Right cardiac atrium (tissue), 5 donors: ENCODE measurements around the gene WWOX. TPM values are rescaled to one million over a fixed set of nuclear protein-coding genes. Genes with fewer than 3 reads are reported as not detected.

Source experiments
- ATAC-seq, 2 donors: fragments of 200-7000 bp; cut with Tn5 transposase; one replicate each; pipeline versions ENCODE4 v1.8.0 to v1.9.1; 2020; ENCODE audit warnings: moderate library complexity in 2 of 2, mild to moderate bottlenecking in 1 of 2
- DNase-seq, 3 donors: peaks; one replicate each; pipeline ENCODE4 v3.0.0-alpha.2; 2020
- H3K27ac ChIP-seq: one replicate; pipeline ENCODE4 v1.5.1; 2013; ENCODE audit warnings: mild to moderate bottlenecking, low read length, control low read depth, moderate library complexity
- H3K27me3 ChIP-seq: one replicate; pipeline ENCODE4 v1.6.1; 2013; ENCODE audit not compliant: control insufficient read depth, insufficient read depth
- H3K4me1 ChIP-seq: one replicate; pipeline ENCODE4 v1.6.1; 2013; ENCODE audit warnings: low read length; ENCODE audit not compliant: control insufficient read depth, insufficient read depth
- H3K4me3 ChIP-seq: one replicate; pipeline ENCODE4 v1.5.1; 2013; ENCODE audit warnings: low read length, control low read depth
- H3K9me3 ChIP-seq: one replicate; pipeline ENCODE4 v1.6.1; 2013; ENCODE audit warnings: low read length; ENCODE audit not compliant: control insufficient read depth
- WGBS: extraction: QIAGEN DNeasy Blood & Tissue Kit; methylation state at CpG from one replicate; pipeline ENCODE4 v1.1.7; 2013; 5-methylcytosine and 5-hydroxymethylcytosine counted together
- intact Hi-C, 4 donors: fragments of 100-400 bp; cut with DNase I; formaldehyde crosslinking; loops; one replicate each; pipeline versions ENCODE4 v1.11.0 to v1.14.0; 2022 to 2023
- polyA plus RNA-seq: library from polyadenylated mRNA; stranded (reverse); fragments of 200-250 nt; gene quantifications from one replicate; pipeline ENCODE4 v1.2.3, GENCODE V29; 2013
- total RNA-seq, 4 donors: library from RNA; stranded (reverse); fragmentation: NEBNext Ultra II Directional; extraction: Animal tissue kit (Norgen Biotek cat#: 25700); gene quantifications; one replicate each; pipeline ENCODE4 v1.2.1, GENCODE V29; 2021
- donor health status: healthy with polysubstance abuse.
- donor health status: DM: no; HTN: yes; CAD: no.
- donor health status: DM: no; HTN: no; CAD: no.
- donor health status: DM: no; HTN: yes; CAD: no; lungs with severe emphysema.
- donor health status: DM: yes; HTN: yes; CAD: no.

Gene WWOX
- total and polyA plus RNA-seq, 5 donors, result 6.0 to 14.9 (median 13.1) TPM

DNA sequence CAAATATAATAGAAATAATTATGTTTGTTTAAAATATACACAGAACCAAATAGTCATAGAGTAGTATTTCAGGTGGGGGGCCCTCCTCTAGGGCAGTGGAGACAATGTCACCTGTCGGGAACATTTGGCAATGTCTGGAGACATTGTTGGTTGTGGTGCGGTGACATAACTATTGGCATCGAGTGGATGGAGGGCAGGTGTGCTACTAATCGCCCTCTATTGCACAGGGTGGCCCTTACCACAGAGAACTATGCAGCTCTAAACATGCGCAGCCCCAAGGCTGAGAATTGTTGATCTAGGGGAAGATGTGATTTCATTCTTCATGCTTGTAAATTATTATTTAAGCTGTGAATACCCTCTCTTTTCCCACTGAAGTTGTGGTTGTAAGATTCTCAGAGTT, 594.0 kb downstream of the WWOX start:
- H3K9me3 ChIP-seq, result no peaks in the 10 kb centered on the region
- intact Hi-C loops, result no loop called here
- WGBS, result 95% methylated on average over 5 of the region's 5 CpGs
- H3K27ac ChIP-seq, result no peak overlapping the region
- ATAC-seq (no peak), DNase-seq (no peak)
- no peaks in the 10 kb centered on the region for H3K27me3 ChIP-seq
- H3K4me3 ChIP-seq, result no peak overlapping the region
- no peaks in the 10 kb centered on the region for H3K4me1 ChIP-seq

DNA sequence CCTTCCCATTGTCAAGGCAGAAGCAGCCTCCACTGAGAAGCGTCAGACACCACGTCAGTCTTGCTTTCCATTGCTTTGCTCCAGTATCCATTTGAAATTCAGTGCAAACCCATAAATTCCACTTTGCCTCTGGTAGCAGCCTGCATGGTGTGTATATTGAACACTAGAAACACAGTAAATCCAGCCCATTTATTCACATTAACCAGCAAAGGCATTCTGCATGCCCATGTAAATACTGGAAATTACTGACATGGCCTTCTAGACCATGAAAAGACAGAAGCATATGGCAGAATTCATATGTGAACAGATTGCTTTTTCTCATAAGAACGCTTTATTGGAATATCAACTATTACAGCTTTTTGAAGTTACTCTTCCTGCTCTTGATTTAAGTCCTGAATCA, 595.0 kb downstream of the WWOX start:
- intact Hi-C loops, result no loop called here
- H3K27me3 ChIP-seq, result no peaks in the 10 kb centered on the region
- WGBS, result 96% methylated on average over 3 of the region's 3 CpGs
- H3K4me3 ChIP-seq, result no peak overlapping the region
- H3K27ac ChIP-seq, result no peak overlapping the region
- DNase-seq (no peak), ATAC-seq (no peak)
- no peaks in the 10 kb centered on the region for H3K4me1 ChIP-seq
- H3K9me3 ChIP-seq, result no peaks in the 10 kb centered on the region

- no peak for ATAC-seq
- no peak overlapping the region for H3K4me3 ChIP-seq
- H3K27me3 ChIP-seq, result no peaks in the 10 kb centered on the region
- no peak overlapping the region for H3K27ac ChIP-seq
- H3K9me3 ChIP-seq, result no peaks in the 10 kb centered on the region
- H3K4me1 ChIP-seq, result no peaks in the 10 kb centered on the region
- WGBS, result 68% methylated on average over 6 of the region's 6 CpGs
- DNase-seq, result no peak
- intact Hi-C loops, result no loop called here
These were observed 595.9 kb downstream of the WWOX start for GRCh38 chr16:78695391-78695790.

- DNase-seq, result no peak
- no peaks in the 10 kb centered on the region for H3K27me3 ChIP-seq
- ATAC-seq, result no peak
- 97% methylated on average over 2 of the region's 2 CpGs for WGBS
- H3K4me1 ChIP-seq, result no peaks in the 10 kb centered on the region
- intact Hi-C loops, result no loop called here
- H3K27ac ChIP-seq, result no peak overlapping the region
- H3K4me3 ChIP-seq, result no peak overlapping the region
- H3K9me3 ChIP-seq, result no peaks in the 10 kb centered on the region
These were observed 597.3 kb downstream of the WWOX start for GRCh38 chr16:78696797-78697196.

DNA sequence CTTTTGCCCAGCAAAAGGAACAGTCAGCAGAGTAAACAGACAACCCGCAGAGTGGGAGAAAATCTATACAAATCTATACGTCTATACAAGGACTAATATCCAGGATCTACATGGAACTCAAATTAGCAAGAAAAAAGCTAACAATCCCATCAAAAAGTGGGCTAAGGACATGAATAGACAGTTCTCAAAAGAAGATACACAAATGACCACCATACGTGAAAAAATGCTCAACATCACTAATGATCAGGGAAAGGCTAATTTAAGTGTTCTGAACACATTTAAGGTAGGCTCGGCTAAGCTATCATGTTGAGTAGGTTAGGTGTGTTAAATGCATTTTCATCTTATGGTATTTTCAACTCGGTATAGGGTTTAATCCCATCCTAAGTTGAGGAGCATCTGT, 598.0 kb downstream of the WWOX start:
- Histone ChIP-seq H3K4me3 (no peak overlapping the region), H3K4me1 (no peaks in the 10 kb centered on the region), H3K27ac (no peak overlapping the region), H3K27me3 (no peaks in the 10 kb centered on the region), H3K9me3 (no peaks in the 10 kb centered on the region)
- ATAC-seq (no peak), DNase-seq (no peak)
- 97% methylated on average over 5 of the region's 5 CpGs for WGBS
- intact Hi-C loops, result no loop called here

DNA sequence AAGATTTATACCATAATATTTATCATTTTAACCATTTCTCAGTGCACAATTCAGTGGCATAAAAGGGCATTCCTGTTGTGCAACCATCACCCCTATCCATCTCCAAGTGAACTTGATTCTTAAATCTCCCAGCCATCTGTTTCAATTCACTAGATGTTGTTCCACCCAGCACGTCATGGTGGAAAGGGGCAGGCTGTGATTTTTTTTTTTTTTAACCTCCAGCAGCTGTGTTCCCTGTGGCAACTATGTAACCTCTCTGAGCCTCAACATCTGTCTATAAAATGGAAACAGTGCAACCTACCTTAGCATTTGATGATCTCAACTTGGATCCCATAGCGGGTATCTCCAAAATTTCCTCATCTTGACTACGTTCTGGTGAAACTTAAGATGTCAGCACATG, 604.5 kb downstream of the WWOX start:
- no peak overlapping the region for H3K4me3 ChIP-seq
- 82% methylated on average over 3 of the region's 3 CpGs for WGBS
- intact Hi-C loops, result no loop called here
- H3K27me3 ChIP-seq, result no peaks in the 10 kb centered on the region
- no peak for DNase-seq
- no peak overlapping the region for H3K27ac ChIP-seq
- ATAC-seq, result no peak
- no peaks in the 10 kb centered on the region for H3K9me3 ChIP-seq
- no peaks in the 10 kb centered on the region for H3K4me1 ChIP-seq

GRCh38 chr16:78704416-78704815, 605.0 kb downstream of the WWOX start:
- intact Hi-C loops, result no loop called here
- WGBS, result 67% methylated on average over 6 of the region's 6 CpGs

GRCh38 chr16:78705694-78706093, 606.2 kb downstream of the WWOX start:
- H3K27me3 ChIP-seq, result no peaks in the 10 kb centered on the region
- intact Hi-C loops, result no loop called here
- no peak for DNase-seq
- H3K9me3 ChIP-seq, result no peaks in the 10 kb centered on the region
- 65% methylated on average over 2 of the region's 2 CpGs for WGBS
- ATAC-seq, result no peak
- H3K27ac ChIP-seq, result no peak overlapping the region
- no peaks in the 10 kb centered on the region for H3K4me1 ChIP-seq
- H3K4me3 ChIP-seq, result no peak overlapping the region

More at GRCh38 chr16:78704416-78704815, 605.0 kb downstream of the WWOX start:
- no peaks in the 10 kb centered on the region for H3K9me3 ChIP-seq
- DNase-seq (no peak), ATAC-seq (no peak)
- no peak overlapping the region for H3K4me3 ChIP-seq
- H3K27me3 ChIP-seq, result no peaks in the 10 kb centered on the region
- no peak overlapping the region for H3K27ac ChIP-seq
- H3K4me1 ChIP-seq, result no peaks in the 10 kb centered on the region

GRCh38 chr16:78706637-78707036, 607.2 kb downstream of the WWOX start:
- Histone ChIP-seq H3K9me3 (no peaks in the 10 kb centered on the region), H3K4me3 (no peak overlapping the region), H3K4me1 (no peaks in the 10 kb centered on the region), H3K27ac (no peak overlapping the region), H3K27me3 (no peaks in the 10 kb centered on the region)
- ATAC-seq, result no peak
- intact Hi-C loops, result no loop called here
- peak in 1 of 3 donors; percentile 18 for DNase-seq
- WGBS, result 85% methylated on average over 6 of the region's 6 CpGs

DNA sequence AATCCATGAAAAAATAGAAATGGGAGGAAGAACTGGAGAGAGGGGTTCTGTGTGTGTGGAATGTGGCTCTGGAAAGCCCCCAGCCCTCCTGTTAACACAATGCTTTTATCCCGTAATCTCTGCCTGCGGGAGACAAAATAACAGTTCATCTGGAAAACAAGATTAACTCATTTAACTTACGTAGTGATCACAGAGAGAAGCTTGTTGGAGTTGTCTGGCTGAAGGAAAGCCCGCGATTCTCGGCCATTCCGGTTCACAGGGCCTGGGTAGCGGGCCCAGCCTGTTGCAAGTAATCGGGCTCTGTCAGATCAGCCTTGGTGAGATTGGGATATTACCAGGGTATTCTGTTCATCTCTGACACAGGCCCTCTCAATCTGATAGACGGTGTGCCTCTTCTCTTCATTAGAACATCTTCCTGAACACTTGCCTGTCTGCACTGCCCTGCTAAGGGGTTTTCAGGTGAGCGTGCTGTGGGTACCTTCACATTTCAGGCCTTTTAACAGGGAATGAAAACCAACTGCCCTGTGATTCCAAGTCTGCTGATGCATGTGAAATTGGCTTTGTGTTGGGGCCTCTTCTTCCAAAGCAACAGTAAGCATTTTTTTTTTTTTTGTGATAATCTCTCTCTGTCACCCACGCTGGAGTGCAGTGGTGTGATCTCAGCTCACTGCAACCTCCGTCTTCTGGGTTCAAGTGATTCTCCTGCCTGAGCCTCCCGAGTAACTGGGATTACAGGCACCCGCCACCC, 609.9 kb downstream of the WWOX start:
- Histone ChIP-seq H3K27me3 (no peaks in the 10 kb centered on the region), H3K9me3 (no peaks in the 10 kb centered on the region), H3K4me3 (no peak overlapping the region), H3K4me1 (no peaks in the 10 kb centered on the region), H3K27ac (no peak overlapping the region)
- WGBS, result 90% methylated on average over 15 of the region's 15 CpGs
- ATAC-seq, result no peak
- no peak for DNase-seq
- intact Hi-C loops, result no loop called here

GRCh38 chr16:78715106-78715505, 615.7 kb downstream of the WWOX start:
- DNase-seq (no peak), ATAC-seq (no peak)
- no peaks in the 10 kb centered on the region for H3K9me3 ChIP-seq
- H3K4me3 ChIP-seq, result no peak overlapping the region
- H3K4me1 ChIP-seq, result no peaks in the 10 kb centered on the region
- intact Hi-C loops, result no loop called here
- H3K27ac ChIP-seq, result no peak overlapping the region
- WGBS, result 80% methylated on average over 3 of the region's 3 CpGs
- H3K27me3 ChIP-seq, result no peaks in the 10 kb centered on the region

GRCh38 chr16:78715673-78716072, 616.2 kb downstream of the WWOX start:
- 90% methylated on average over 4 of the region's 4 CpGs for WGBS
- H3K4me3 ChIP-seq, result no peak overlapping the region
- H3K9me3 ChIP-seq, result no peaks in the 10 kb centered on the region
- no peak overlapping the region for H3K27ac ChIP-seq
- intact Hi-C loops, result no loop called here
- no peaks in the 10 kb centered on the region for H3K4me1 ChIP-seq
- no peaks in the 10 kb centered on the region for H3K27me3 ChIP-seq
- ATAC-seq (no peak), DNase-seq (no peak)
